NCI-H345 treated with DMSO at 0.1 percent for 48 hours (cell line): ENCODE results near the gene SIPA1L3.
"Not testable (repeated sequence)": the region's sequence is repeated elsewhere in the genome, so short reads cannot be mapped to it uniquely, and the experiment has no call there.

Source experiments
- DNase-seq: peaks from one replicate; lab custom pipeline; 2025; ENCODE audit not compliant: unreplicated experiment; lab: John Stamatoyannopoulos, UW

SIPA1L3 gene

DNA sequence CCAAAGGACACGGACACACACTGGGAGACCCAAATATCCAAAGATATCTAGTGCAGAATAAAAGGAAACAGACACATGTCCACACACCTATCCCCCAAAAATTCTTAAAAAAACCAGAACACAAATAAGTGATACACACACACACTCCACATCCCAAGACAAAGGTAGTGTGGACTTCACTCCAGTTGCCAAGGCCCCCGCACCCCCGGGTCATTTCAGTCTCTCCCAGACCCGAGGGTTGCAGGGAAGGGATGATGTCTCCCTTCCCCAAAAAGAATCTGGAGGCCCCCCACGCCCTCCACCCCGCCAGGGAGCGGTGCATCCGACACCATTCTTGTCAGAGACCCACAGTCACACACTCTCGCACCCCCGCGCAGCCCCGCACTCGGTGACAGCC lies 316.6 kb downstream of the SIPA1L3 start:
- DNase-seq: no peak

- DNase-seq: peak; percentile 97
Measured at GRCh38 chr19:38224014-38224862, 317.2 kb downstream of the SIPA1L3 start, which contains the start of gene DPF1. DPF1 (minus strand) TSS chr19:38224222; CDS start chr19:38224142, 80 bp downstream.

- DNase-seq: not testable (repeated sequence)
Measured at GRCh38 chr19:38224863-38225218, 317.8 kb downstream of the SIPA1L3 start.

DNA sequence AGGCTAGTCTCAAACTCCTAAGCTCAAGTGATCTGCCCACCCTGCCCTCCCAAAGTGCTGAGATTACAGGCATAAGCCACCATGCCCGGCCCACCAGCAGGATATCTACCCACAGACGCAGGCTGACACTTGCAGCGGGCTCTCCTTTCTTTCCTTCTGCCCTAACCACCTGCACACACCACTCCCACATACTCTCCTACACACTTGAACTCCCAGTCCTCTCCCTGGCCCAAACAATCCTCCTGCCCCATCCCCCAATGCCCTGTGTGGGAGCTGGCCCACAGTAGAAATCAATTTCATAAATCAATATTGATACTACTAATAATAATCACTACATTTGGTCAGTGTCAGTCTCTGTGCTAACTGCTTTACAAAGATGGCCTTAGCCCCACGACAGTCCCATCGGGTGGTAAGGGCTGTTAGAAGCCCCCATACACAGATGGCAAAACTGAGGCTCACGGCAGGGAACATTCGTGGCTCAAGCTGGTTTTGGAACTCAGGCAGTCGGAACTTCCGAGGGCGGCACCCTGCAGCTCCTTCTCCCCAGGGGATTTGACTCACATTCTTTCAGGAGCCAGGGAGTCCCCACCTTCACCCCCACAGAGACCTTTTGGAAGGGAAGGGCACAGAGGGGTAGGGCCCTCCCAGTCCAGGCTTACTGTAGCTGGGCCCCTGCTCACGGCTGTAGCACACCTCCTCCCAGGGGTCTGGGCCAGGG lies 320.4 kb downstream of the SIPA1L3 start:
- DNase-seq: no peak

GRCh38 chr19:38228005-38228377 lies 321.0 kb downstream of the SIPA1L3 start:
- no peak for DNase-seq

- no peak for DNase-seq
Measured at GRCh38 chr19:38228491-38229439, 321.8 kb downstream of the SIPA1L3 start.

DNA sequence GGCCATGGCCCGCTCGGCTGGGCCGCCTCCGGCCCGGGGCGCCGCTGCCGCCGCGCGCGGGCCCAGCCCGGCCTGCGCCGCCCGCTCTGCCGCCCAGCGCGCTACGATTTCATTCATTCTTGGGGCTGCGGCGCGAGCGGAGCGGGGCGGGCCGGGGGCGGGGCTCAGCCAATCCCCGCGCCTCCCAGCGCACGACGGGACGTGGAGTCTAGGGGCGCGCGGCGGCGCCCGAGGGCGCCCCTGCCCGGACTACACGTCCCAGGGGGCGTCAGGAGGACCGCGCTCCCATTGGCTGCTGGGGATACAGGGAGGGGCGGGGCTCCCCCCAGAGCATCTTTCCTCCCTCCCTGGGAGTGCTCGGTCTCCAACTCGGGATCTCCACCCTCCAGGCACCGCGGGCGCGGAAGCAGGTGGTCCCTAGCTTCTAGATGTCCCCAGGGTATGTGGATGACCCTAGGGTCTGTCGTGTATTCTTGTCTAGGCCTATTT lies 322.6 kb downstream of the SIPA1L3 start:
- DNase-seq: peak; percentile 97

- not testable (repeated sequence) for DNase-seq
Measured at GRCh38 chr19:38230506-38231133, 323.6 kb downstream of the SIPA1L3 start.

DNA sequence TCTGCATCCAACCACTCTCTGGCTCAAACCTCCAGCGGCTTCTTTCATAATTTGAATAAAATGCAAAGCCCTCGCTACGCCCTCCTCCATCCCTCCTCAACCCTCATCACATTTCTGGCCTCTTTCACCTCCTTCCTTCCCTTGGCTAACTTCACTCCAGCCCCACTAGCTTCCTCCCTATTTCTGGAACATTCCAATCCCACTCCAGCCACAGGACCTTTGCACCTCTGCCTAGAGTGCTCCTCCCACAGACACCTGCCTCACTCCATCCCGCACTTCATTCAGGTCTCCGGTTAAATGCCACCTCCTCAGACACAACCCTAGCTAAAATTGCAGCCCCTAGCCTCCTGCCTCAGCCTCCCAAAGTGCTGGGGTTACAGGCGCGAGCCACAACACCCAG lies 324.9 kb downstream of the SIPA1L3 start:
- no peak for DNase-seq

DNA sequence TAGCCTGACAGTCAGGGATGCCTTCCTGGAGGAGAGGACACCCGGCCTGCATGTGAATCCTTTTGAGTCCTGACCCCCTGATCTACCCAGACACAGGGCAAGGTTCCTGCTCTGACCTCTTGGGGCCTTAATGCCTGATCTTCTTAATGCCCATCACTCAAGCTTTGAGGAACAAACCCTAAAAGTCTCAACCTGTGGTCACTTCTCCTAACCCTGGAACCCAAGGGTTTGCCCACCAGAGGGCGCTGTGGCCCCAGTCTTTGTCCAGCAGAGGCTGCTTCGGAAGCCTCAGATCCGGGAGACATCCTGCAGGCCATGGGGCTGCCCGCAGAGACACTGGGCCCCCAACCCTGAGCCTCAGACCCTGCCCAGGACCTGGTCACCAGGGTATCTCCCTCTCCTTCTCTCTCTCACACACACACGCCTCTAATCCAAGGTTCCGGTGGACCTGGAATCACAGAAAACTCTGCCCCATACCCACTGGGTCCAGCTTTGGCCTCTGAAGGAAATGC lies 326.8 kb downstream of the SIPA1L3 start:
- peak; percentile 86 for DNase-seq

DNA sequence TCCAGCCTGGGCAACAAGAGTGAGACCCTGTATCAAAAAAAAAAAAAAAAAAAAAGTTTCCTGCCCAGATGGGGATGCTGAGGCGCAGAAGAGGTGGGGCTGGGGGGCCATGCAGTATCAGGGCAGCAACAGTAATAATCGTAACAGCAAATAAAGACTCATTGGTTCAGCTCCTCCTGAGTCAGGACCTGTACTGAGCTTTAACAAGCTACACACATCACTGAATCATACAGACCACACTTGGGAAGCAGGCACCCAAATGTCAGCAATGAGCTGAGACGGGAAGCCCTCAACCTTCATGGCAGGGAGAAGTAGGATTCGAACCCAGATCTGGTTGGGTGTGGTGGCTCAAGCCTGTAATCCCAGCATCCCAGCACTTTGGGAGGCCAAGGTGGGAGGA lies 327.6 kb downstream of the SIPA1L3 start:
- no peak for DNase-seq

GRCh38 chr19:38239816-38240215 lies 332.8 kb downstream of the SIPA1L3 start:
- DNase-seq: no peak

GRCh38 chr19:38243279-38243673 lies 336.3 kb downstream of the SIPA1L3 start:
- DNase-seq: no peak

- no peak for DNase-seq
Measured at GRCh38 chr19:38245826-38246498, 339.0 kb downstream of the SIPA1L3 start.

DNA sequence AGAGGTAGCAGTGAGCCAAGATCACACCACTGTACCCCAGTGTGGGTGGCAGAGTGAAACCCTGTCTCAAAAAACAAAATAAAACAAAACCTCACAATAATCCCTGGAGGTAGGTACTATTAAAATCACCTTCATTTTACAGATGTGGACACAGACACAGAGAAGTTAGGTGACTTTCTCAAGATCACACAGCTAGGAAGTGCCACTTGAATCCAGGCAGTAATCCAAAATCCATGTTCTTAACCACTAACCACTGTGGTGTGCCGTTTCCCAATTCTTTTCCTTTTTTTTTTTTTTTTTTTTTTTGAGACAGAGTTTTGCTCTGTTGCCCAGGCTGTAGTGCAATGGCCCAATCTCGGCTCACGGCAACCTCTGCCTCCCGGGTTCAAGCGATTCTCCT lies 340.1 kb downstream of the SIPA1L3 start:
- DNase-seq: no peak

GRCh38 chr19:38247734-38248268 lies 340.8 kb downstream of the SIPA1L3 start:
- no peak for DNase-seq

DNA sequence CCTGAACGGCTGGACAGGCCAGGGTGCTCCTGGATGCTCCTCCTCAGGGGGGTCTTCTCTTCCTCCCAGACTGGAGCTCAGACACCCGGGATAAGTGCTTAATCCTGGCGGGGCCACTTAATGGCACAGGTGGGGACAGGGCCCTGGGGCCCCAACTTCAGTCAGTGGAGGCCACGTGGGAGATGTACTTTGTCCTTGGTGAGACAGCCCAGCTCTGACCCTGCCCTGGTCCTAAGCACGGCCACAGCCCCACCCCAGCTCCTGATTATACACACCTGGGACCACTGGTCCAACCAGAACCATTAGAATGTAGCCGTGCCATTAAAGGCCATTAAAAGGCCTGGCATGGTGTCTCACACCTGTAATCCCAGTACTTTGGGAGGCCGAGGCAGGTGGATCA lies 341.4 kb downstream of the SIPA1L3 start:
- DNase-seq: no peak

DNA sequence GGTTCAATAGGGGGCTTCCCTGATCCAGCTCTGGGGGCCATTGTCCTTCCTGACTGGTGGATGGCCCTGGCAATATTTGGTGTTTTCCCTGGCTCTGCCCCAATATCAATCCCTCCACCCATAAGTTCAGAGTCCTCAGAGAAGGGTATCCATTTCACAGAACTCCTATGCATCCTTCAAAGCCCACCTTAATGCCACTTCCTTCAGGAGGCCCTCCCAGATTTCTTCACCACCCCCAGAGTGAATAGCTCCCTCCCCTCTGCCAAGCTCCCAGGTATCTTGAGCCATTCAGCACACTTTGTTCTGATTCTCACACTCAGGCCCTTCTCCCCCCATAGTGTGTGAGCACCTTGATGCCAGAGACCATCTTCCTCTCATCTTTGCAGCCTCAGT lies 343.4 kb downstream of the SIPA1L3 start:
- DNase-seq: no peak

- DNase-seq: no peak
Measured at GRCh38 chr19:38250821-38251563, 344.0 kb downstream of the SIPA1L3 start.
